Activated CD8-positive, alpha-beta memory T cell treated with anti-CD3 and anti-CD28 coated beads for 36 hours (primary cell): ENCODE results near the gene PPM1E. TPM values are rescaled to one million over a fixed set of nuclear protein-coding genes. Genes with fewer than 3 reads are reported as not detected.
"Not testable (repeated sequence)": the region's sequence is repeated elsewhere in the genome, so short reads cannot be mapped to it uniquely, and the experiment has no call there.

Experiments used
- CTCF ChIA-PET: fragments of 350-600 bp; sonication (Branson Sonifier 250); formaldehyde crosslinking; loops from one replicate; lab custom pipeline; 2021; ENCODE audit warnings: antibody characterized with exemption; lab: Charles Lee
- POLR2A ChIA-PET: fragments of 350-600 bp; sonication (Branson Sonifier 250); formaldehyde crosslinking; loops from one replicate; lab custom pipeline; 2021; ENCODE audit warnings: antibody characterized with exemption; lab: Charles Lee
- total RNA-seq, 2 experiments: library from RNA; stranded (reverse); gene quantifications; one replicate each; pipeline ENCODE4 v1.2.3, GENCODE V29; 2021

PPM1E gene
- total RNA-seq, 2 experiments from 2014 or later = 0.02 TPM; not detected in 1

GRCh38 chr17:58823051-58823525 is 67.4 kb downstream of the PPM1E start:
- ChIA-PET POLR2A (no interaction called here), CTCF (no interaction called here)

- CTCF ChIA-PET = no interaction called here
- POLR2A ChIA-PET = no interaction called here
Observed at GRCh38 chr17:58829172-58829637, 73.6 kb downstream of the PPM1E start.

DNA sequence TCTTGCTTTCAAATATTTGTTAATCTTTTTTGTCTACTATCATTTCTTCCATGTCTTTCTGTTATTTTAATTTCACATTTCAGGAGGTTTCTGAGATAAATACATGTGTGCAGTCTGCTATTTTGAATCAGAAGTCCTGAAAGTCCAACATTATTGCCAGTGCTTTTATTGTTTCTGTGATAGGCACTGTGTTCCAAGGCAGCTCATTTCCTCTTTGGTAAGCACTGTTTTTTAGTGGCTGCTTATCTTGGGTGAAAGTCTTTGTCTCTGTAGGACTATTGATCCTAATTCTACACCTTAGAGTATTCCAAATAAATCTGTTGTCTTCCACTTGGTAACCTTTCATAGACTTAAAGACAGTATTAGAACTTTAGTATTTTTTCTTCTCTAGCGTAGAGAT is 76.1 kb downstream of the PPM1E start:
- CTCF ChIA-PET = interaction anchor here (1.2 kb wide), 1 partner anchor 32 kb away, joined by 6 read pairs; no protein-coding TSS in a partner anchor
- POLR2A ChIA-PET = no interaction called here

DNA sequence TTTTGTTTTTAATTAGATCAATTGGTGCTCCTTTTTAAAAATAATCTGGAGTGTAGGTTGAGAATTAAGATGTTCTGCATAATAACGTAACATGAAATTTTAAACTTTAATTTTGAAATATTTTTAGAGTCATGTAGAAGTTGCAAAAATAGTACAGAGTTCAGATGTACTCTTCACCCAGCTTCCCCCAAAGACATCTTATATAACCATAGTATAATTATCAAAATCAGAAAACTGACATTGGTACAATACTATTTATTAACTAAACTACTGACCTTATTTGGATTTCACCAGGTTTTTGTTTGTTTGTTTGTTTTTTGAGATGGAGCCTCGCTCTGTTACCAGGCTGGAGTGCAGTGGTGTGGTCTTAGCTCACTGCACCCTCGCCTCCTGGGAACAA is 76.9 kb downstream of the PPM1E start:
- POLR2A ChIA-PET = no interaction called here
- CTCF ChIA-PET = no interaction called here

GRCh38 chr17:58837699-58838098 is 82.0 kb downstream of the PPM1E start:
- ChIA-PET POLR2A (no interaction called here), CTCF (no interaction called here)

DNA sequence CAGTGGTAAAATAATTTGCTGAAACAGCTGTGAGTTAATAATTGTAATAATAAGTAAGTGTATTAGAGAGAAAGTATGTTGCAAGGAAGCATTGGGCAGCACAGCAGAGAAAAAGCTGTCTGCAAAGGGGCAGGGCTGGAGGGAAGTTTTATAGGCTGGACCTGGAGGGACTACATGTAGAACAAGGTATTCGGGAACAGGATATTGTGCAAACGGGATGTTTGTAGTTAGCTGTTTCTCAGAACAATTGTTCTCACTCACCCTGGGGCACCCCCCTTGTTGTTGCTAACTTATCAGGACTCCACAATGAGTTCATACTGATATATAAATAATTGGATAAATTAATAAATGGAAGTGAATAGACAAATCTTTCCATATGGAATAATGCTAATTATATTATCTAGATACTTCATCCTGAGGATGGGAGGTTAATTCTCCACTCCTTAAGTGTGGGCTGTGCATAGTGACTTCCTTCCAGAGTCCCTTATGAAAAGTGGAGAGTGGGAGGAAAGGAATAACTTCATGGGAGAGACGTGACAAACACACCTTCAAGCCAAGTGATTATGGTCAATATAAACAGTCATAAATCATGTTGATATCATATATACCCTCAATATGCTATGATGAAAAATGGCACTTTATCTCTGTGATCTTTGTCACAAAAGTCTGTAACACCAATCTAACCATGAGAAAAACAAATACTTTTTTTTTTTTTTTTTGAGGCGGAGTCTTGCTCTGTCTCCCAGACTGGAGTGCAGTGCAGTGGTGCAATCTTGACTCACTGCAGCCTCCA is 85.4 kb downstream of the PPM1E start:
- CTCF ChIA-PET = no interaction called here
- POLR2A ChIA-PET = no interaction called here

DNA sequence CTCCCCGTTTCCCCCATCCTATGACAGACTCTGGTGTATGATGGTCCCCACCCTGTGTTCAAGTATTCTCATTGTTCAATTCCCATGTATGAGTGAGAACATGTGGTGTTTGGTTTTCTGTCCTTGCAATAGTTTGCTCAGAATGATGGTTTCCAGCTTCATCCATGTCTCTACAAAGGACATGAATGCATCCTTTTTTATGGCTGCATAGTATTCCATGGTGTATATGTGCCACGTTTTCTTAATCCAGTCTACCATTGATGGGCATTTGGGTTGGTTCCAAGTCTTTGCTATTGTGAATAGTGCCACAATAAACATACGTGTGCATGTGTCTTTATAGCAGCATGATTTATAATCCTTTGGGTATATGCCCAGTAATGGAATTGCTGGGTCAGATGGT is 90.8 kb downstream of the PPM1E start:
- POLR2A ChIA-PET, CTCF ChIA-PET: not testable (repeated sequence)

DNA sequence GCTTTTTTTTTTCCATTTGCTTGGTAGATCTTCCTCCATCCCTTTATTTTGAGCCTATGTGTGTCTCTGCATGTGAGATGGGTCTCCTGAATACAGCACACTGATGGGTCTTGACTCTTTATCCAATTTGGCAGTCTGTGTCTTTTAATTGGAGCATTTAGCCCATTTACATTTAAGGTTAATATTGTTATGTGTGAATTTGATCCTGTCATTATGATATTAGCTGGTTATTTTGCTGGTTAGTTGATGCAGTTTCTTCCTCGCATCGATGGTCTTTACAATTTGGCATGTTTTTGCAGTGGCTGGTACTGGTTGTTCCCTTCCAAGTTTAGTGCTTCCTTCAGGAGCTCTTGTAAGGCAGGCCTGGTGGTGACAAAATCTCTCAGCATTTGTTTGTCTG is 94.5 kb downstream of the PPM1E start:
- CTCF ChIA-PET, POLR2A ChIA-PET: not testable (repeated sequence)

DNA sequence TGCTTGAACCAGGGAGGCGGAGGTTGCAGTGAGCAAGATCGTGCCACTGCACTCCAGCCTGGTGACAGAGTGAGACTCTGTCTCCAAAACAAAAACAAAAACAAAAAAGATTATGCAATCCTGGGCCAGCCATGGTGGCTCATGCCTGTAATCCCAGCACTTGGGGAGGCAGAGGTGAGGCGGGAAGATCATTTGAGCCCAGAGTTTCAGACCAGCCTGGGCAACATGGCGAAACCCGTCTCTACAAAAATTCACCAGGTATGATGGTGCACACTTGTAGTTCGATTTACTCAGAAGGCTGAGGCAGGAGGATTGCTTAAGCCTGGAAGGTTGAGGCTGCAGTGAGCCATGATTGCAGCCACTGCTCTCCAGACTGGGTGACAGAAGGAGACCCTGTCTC is 109.6 kb downstream of the PPM1E start:
- ChIA-PET CTCF (no interaction called here), POLR2A (no interaction called here)

DNA sequence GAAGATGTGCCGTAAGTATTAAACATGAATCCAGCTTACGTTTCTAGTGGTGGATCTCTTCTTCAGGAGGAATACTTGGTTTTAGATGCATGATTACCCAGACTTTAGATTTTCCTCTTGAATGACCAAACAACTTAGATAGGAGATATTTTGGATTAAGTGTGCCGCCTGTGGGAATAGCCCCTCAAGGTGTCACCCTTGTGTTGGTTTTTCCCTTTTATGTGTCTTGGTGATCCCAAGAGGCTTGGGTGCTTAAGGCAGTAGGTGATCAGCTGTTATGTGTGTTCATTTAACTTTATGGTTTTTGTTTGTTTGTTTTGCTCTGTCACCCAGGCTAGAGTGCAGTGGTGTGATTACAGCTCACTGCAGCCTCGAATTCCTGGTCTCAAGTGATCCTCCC is 115.1 kb downstream of the PPM1E start:
- CTCF ChIA-PET = interaction anchor here (1.1 kb wide), 1 partner anchor 48 kb away, joined by 3 read pairs; no protein-coding TSS in a partner anchor
- POLR2A ChIA-PET = no interaction called here

DNA sequence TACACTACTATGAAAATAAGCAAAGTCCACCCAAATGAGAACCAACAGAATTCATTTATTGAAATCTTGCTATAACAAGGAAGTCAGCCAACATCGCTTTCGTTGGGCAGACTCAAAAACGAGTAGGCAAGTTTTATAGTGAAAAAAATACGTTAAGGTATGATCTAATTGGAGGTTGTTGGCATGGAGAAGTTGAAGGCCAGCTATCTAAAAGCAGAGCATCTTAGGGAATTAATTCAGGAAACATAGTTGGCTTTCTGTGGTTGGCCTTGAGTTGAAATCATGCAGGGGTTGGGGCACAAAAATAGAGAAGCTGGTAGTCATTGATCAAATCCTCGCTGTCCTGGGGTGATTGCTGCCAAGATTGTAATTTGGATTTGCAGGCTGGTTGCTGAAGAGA is 118.3 kb downstream of the PPM1E start:
- CTCF ChIA-PET = no interaction called here
- POLR2A ChIA-PET = no interaction called here

- CTCF ChIA-PET = interaction anchor here (1.2 kb wide), 1 partner anchor 176 kb away, joined by 3 read pairs; no protein-coding TSS in a partner anchor
- POLR2A ChIA-PET = no interaction called here
Observed at GRCh38 chr17:58875261-58875660, 119.6 kb downstream of the PPM1E start.

DNA sequence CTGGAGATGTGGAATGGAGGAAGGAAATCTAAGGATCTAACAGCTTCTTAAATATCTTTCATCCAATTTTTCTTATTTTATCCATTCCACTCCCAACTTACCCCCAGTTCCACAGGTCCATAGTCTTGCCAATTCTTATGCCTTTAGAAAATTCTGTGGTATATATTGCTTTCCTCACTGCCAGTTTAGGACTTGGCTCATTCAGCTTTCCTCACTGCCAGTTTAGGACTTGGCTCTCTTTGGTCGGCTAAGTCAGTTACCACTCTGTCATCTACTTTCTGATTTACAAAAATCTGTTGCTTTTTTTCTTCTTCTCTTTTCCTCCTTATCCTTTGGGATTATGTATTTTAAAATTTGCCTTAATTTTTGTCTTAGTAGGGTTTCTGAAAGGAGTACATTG is 128.5 kb downstream of the PPM1E start:
- ChIA-PET CTCF (interaction anchor here (0.7 kb wide), 1 partner anchor 12 kb away, joined by 3 read pairs; no protein-coding TSS in a partner anchor), POLR2A (no interaction called here)

DNA sequence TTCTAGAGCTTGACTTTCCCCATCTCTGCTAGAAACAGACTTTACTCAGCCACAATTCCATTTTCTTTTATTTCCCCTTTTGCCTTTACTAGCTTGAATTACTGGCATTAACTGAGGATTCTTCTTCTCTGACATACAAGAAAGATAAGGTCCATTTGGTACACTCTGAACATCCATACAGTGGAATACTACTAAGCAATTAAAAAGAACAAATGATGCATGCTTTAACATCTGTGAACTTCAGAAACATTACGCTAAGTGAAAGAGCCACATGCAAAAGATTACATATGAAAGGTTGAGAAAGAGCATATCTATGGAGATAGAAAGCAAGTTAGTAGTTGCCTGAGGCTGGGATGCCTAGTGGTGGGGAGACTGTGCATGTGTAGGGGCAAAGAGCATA is 130.9 kb downstream of the PPM1E start:
- ChIA-PET CTCF (no interaction called here), POLR2A (no interaction called here)

GRCh38 chr17:58889928-58890327 is 134.3 kb downstream of the PPM1E start:
- ChIA-PET POLR2A (no interaction called here), CTCF (no interaction called here)

DNA sequence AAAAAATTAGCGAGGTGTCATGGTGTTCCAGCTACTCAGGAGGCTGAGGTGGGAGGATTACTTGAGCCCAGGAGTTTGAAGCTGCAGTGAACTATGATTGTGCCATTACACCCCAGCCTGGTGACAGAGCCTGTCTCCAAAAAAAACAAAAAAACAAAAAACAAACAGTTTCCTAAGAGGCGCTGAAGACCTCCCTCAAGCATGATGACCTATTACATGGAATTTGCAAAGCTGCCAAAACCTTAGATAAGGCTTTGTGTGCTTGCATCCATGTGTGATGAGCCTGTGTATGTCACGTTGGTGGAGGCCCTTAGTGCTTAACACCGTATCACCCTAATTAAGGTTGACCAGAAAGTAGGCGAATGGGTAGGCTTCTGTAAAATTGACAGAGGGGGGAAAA is 143.5 kb downstream of the PPM1E start:
- ChIA-PET CTCF (no interaction called here), POLR2A (no interaction called here)

DNA sequence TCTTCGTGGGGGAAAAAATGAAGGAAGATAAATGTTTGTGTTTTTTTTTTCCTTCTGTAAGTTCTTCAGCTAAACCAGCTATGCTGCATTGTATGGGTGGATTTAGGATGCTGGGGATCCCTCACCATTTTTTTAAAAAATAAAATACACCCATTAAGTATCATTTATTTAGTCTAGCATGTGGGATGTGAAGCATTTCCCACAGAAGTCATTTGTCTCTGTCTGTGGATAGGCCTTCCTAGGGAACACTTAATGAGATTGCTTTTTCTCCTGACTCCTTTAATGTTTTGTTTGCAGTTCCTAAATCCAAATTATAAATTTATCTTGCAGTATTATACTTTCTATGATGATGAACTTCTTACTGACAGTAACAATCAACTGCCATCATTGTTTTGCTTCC is 146.7 kb downstream of the PPM1E start:
- CTCF ChIA-PET = no interaction called here
- POLR2A ChIA-PET = no interaction called here

DNA sequence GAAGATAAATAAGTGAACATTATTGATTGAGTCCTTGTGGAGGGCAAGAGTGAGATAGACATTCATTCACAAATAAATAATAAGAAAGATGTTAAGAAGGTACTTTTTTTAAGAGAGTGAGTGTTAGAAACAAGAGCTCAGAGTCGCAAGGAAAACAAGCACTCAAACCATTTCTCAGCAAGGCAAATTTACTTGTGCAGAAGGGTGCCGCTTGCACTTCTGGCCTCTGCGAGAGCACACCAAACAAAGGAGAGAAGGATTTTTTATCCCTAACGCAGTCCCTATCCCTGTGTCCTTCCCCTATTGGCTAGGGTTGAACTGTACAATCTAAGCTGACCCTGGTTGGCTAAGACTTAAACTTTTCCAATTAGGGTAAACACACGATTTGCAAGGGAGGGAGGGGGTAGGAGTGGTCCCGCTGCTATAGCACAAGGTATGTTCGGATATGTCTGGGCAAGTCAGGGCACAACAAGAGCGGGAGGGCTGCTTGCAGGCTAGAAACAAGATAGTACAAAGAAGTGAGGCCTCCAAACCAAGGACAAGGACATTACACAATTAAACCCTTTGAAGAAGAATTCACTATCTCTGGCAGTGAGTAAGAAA is 156.2 kb downstream of the PPM1E start:
- CTCF ChIA-PET = no interaction called here

DNA sequence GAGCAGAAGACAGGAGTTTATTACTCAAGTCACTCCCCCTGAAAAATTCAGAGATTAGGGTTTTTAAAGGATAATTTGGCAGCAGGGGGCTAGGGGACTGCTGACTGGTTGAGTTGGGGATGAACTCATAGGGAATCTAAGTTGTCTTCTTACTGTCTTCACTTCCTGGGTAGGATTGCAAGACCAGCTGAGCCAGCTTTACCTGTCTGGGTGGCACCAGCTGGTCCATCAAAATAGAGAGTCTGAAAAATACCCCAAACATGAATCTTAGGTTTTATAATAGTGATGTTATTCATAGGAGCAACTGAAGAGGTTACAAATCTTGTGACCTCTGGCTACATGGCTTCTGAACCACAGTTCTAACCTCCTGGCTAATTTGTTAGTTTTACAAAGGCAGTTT is 157.9 kb downstream of the PPM1E start:
- ChIA-PET CTCF (no interaction called here), POLR2A (no interaction called here)

More for the DNA sequence above, 156.2 kb downstream of the PPM1E start:
- POLR2A ChIA-PET = no interaction called here

- CTCF ChIA-PET = no interaction called here
- POLR2A ChIA-PET = no interaction called here
Observed at GRCh38 chr17:58913971-58914769, 158.5 kb downstream of the PPM1E start.
